Heart right ventricle (tissue), 16 donors: ENCODE measurements around the gene SMARCA5. TPM values are rescaled to one million over a fixed set of nuclear protein-coding genes. Genes with fewer than 3 reads are reported as not detected.

Source experiments
- ATAC-seq, 8 donors: fragments of 200-7000 bp; cut with Tn5 transposase; one replicate each; pipeline ENCODE4 v1.9.1; 2020; ENCODE audit warnings: mild to moderate bottlenecking in 8 of 8, moderate library complexity in 8 of 8, moderate number of reproducible peaks in 1 of 8
- DNase-seq, 2 donors: peaks; one replicate each; pipeline ENCODE4 v3.0.0-alpha.2; 2020
- H3K27ac ChIP-seq, 10 donors: fragments of 200-600 bp; sonication (generic) in 2 of 10; one replicate each; pipeline versions ENCODE4 v1.5.0 to v1.8.0; 2020 to 2022; ENCODE audit warnings: mild to moderate bottlenecking in 3 of 10
- H3K27me3 ChIP-seq, 7 donors: fragments of 200-600 bp; one replicate each; pipeline ENCODE4 v1.8.0; 2021 to 2022; ENCODE audit warnings: mild to moderate bottlenecking in 2 of 7
- H3K36me3 ChIP-seq, 9 donors: fragments of 200-600 bp; sonication (generic) in 1 of 9; one replicate each; pipeline versions ENCODE4 v1.5.0 to v1.8.0; 2020 to 2022; ENCODE audit warnings: mild to moderate bottlenecking in 2 of 9
- H3K4me1 ChIP-seq, 9 donors: fragments of 200-600 bp; sonication (generic) in 1 of 9; one replicate each; pipeline versions ENCODE4 v1.5.0 to v1.8.0; 2020 to 2022; ENCODE audit warnings: mild to moderate bottlenecking in 4 of 9
- H3K4me3 ChIP-seq, 10 donors: fragments of 200-600 bp; sonication (generic) in 2 of 10; one replicate each; pipeline versions ENCODE4 v1.5.0 to v1.8.0; 2020 to 2022; ENCODE audit warnings: mild to moderate bottlenecking in 7 of 10, moderate library complexity in 2 of 10
- H3K9me3 ChIP-seq, 11 donors: fragments of 200-600 bp in 10 of 11; sonication (generic) in 2 of 11; one replicate each; pipeline versions ENCODE4 v1.5.0 to v1.8.0; 2013 to 2022; ENCODE audit warnings: mild to moderate bottlenecking in 2 of 11, control low read depth in 1 of 11, moderate library complexity in 1 of 11
- WGBS, 2 donors: extraction: QIAGEN DNeasy Blood & Tissue Kit; methylation state at CpG; one replicate each; pipeline ENCODE4 v1.1.7; 2013; ENCODE audit warnings: inconsistent platforms in 1 of 2; 5-methylcytosine and 5-hydroxymethylcytosine counted together
- intact Hi-C, 10 donors: fragments of 100-400 bp; cut with DNase I; formaldehyde crosslinking; loops; one replicate each; pipeline versions ENCODE4 v1.11.1 to v1.14.2; 2022
- polyA plus RNA-seq, 2 donors: library from polyadenylated mRNA; stranded (reverse); fragments of 200-250 nt; gene quantifications; one replicate each; pipeline ENCODE4 v1.2.3, GENCODE V29; 2013
- total RNA-seq, 10 donors: library from RNA; stranded (reverse); fragmentation: NEBNext Ultra II Directional in 3 of 10; extraction: Animal tissue kit (Norgen Biotek cat#: 25700) in 3 of 10; gene quantifications; one replicate each; pipeline versions ENCODE4 v1.2.1 to v1.2.4, GENCODE V29; 2021 to 2023
- TF ChIP-seq, protein P1 (sequence below), 9 donors: fragments of 200-600 bp; sonication (generic) in 2 of 9; IDR thresholded peaks; one replicate each; pipeline versions ENCODE4 v1.5.0 to v1.8.0; 2021 to 2022; ENCODE audit warnings: antibody characterized with exemption in 9 of 9, mild to moderate bottlenecking in 5 of 9, moderate library complexity in 1 of 9
- donor health status: Arrhythmogenic right ventricular cardiomyopathy.
- donor health status: ischemic (EF 13 %, LVEDD 7.1; RV severe dilation, severe dysfunction).
- donor health status: healthy with polysubstance abuse.
- donor health status: DM: no; HTN: yes; CAD: no.
- donor health status: DM: no; HTN: no; CAD: no.
- donor health status: ischemic (EF 25% LVEDD 6.9; RV normal size, moderate dysfunction).
- donor health status: ischemic (EF 25% LVEDD 5.7; RV mildly dilated, moderate dysfunction).
- donor health status: healthy.
- donor health status: DM: yes; HTN: yes; CAD: no.
- donor health status: Ischemic cardiomyopathy.
- donor health status: ischemic (EF 35%, LVEDD 5.7; RV mildly dilated, moderate dysfunction).
- donor health status: nonischemic (EF 11% LVEDD 7.7; RV severe dilation, severe dysfunction).
- donor health status: DM: yes; HTN: yes; CAD: no.
- donor health status: PGD.
- donor health status: ischemic (EF 29% LVEDD 5.4; RV normal size, mild dysfunction).
- donor health status: nonischemic (EF 23%, LVEDD 6.1; RV moderate dilation, normal function).

The SMARCA5 gene
- total and polyA plus RNA-seq, 12 donors: 10.4 to 39.7 (median 32.5) TPM

DNA sequence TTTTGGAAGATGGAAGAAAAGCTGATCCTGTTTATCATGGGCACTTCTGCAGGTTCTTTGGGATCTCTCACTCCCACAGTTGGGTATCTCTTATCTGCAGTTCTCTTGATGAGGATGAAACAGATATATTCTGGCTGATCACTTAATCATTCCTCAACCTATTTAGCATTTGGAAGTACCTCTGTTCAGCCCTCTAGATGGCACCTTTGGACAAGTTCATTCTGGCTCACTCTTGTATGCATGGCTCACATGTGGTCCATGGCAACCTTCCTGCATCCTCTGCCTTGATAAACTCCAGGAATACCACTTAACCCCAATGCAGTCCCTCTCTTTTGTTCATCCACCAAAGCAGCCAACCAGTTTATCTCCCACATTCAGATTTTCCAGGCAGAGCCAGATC is 74.2 kb downstream of the SMARCA5 start:
- peak in 1 of 8 donors; percentile 48 for ATAC-seq
- intact Hi-C loops: no loop called here

DNA sequence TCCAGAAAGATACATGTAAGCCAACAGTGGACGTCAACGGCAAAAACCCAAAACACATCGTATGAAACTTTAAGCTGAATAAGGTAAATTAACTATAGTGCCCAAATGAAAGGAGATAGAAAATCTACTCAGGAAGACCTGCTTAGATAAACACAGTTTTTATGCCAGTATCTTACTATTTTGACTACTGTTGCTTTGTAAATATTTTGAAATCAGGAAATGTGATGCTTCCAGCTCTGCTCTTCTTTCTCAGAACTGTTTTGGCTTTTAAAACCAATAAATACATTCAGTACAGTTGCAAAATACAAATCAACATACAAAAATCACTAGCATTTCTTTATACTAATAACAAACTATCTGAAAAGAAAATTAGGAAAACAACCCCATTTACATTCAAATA is 83.8 kb downstream of the SMARCA5 start:
- H3K4me3 ChIP-seq: no peak overlapping the region
- 74 to 76% methylated on average over 3 of the region's 3 CpGs for WGBS, 2 donors
- TF ChIP-seq, protein P1, sequence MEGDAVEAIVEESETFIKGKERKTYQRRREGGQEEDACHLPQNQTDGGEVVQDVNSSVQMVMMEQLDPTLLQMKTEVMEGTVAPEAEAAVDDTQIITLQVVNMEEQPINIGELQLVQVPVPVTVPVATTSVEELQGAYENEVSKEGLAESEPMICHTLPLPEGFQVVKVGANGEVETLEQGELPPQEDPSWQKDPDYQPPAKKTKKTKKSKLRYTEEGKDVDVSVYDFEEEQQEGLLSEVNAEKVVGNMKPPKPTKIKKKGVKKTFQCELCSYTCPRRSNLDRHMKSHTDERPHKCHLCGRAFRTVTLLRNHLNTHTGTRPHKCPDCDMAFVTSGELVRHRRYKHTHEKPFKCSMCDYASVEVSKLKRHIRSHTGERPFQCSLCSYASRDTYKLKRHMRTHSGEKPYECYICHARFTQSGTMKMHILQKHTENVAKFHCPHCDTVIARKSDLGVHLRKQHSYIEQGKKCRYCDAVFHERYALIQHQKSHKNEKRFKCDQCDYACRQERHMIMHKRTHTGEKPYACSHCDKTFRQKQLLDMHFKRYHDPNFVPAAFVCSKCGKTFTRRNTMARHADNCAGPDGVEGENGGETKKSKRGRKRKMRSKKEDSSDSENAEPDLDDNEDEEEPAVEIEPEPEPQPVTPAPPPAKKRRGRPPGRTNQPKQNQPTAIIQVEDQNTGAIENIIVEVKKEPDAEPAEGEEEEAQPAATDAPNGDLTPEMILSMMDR (IDR thresholded peaks at IDR 0.05): no peak
- no peak overlapping the region for H3K27ac ChIP-seq
- no peaks in the 10 kb centered on the region for H3K27me3 ChIP-seq
- H3K9me3 ChIP-seq: peaks cover 0 to 3% (median 0%) of the 10 kb centered on the region in 11 donors
- no peak for ATAC-seq
- H3K4me1 ChIP-seq: peaks cover 0 to 6% (median 0%) of the 10 kb centered on the region in 9 donors
- H3K36me3 ChIP-seq: no peaks in the 10 kb centered on the region
- intact Hi-C loops: no loop called here
- DNase-seq: no peak

More for the DNA sequence above, 74.2 kb downstream of the SMARCA5 start:
- H3K4me1 ChIP-seq: peaks cover 0 to 9% (median 0%) of the 10 kb centered on the region in 9 donors
- no peak overlapping the region for H3K4me3 ChIP-seq
- TF ChIP-seq, protein P1 (IDR thresholded peaks at IDR 0.05): peak in 7 of 9 donors; percentile 16 to 42 (median 31)
- no peaks in the 10 kb centered on the region for H3K36me3 ChIP-seq
- H3K9me3 ChIP-seq: peaks cover 0 to 23% (median 0%) of the 10 kb centered on the region in 11 donors
- H3K27ac ChIP-seq: no peak overlapping the region
- no peaks in the 10 kb centered on the region for H3K27me3 ChIP-seq
- no peak for DNase-seq

DNA sequence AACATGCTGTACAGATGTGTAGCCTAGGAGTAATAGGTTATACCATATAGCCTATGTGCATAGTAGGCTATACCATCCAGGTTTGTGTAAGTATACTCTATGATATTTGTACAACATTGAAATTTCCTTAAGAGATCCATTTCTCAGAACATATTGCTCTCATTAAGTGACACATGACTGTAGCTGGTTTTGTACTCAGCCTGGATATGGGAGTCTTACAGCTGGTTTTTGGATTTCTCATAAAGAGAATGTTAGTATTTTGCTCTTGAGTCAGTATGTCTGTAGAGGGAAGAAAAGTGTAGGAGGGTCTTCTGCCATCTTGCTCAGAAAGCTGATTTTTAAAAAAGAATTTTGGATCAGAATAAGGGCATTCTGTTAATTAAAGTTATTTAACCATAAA is 85.3 kb downstream of the SMARCA5 start:
- DNase-seq: no peak
- ATAC-seq: no peak
- H3K4me3 ChIP-seq: no peak overlapping the region
- TF ChIP-seq, protein P1 (IDR thresholded peaks at IDR 0.05): no peak
- intact Hi-C loops: no loop called here
- H3K36me3 ChIP-seq: no peaks in the 10 kb centered on the region
- H3K27me3 ChIP-seq: no peaks in the 10 kb centered on the region
- no peak overlapping the region for H3K27ac ChIP-seq
- peaks cover 0 to 6% (median 0%) of the 10 kb centered on the region in 9 donors for H3K4me1 ChIP-seq
- no peaks in the 10 kb centered on the region for H3K9me3 ChIP-seq

DNA sequence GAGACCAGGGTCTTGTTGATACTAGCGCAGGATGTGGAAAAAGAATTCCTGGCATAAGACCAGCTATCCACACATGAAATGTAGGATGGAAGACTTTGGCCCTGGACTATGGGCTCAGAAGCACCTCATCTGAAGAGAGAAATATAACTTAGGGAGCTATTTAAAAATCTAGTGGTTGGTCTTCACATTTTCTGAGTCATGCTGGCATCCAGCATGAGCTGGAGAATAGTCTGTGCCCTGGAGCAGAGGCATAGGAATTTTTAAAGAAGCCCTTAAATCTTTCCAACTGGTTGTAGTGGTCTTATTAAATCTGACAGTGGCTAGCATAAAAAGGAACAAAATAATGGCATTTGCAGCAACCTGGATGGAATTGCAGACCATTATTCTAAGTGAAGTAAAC is 86.3 kb downstream of the SMARCA5 start:
- no peak for DNase-seq
- intact Hi-C loops: no loop called here
- peaks cover 0 to 6% (median 0%) of the 10 kb centered on the region in 9 donors for H3K4me1 ChIP-seq
- H3K36me3 ChIP-seq: no peaks in the 10 kb centered on the region
- H3K4me3 ChIP-seq: no peak overlapping the region
- TF ChIP-seq, protein P1 (IDR thresholded peaks at IDR 0.05): no peak
- H3K27ac ChIP-seq: no peak overlapping the region
- H3K9me3 ChIP-seq: no peaks in the 10 kb centered on the region
- ATAC-seq: peak in 1 of 8 donors; percentile 57
- no peaks in the 10 kb centered on the region for H3K27me3 ChIP-seq
- 89 to 93% methylated on average over 1 of the region's 1 CpG for WGBS, 2 donors
